Endothelial cell of umbilical vein (primary cell): ENCODE data around the gene DLGAP1. TPM values are rescaled to one million over a fixed set of nuclear protein-coding genes. Genes with fewer than 3 reads are reported as not detected.

Source experiments
- BruUV-seq: library from RNA; stranded (reverse); fragments of 400-500 nt; replicated peaks from 2 replicates; lab custom pipeline; 2021; lab: Mats Ljungman, UMichigan
- CTCF ChIA-PET: fragments of 300-600, 350-600 bp; sonication (Branson Sonifier 250); formaldehyde crosslinking; loops from one replicate; lab custom pipeline; 2021; ENCODE audit warnings: antibody characterized with exemption, inconsistent platforms; lab: Charles Lee
- POLR2A ChIA-PET: fragments of 300-600, 350-600 bp; sonication (Branson Sonifier 250); formaldehyde crosslinking; loops from one replicate; lab custom pipeline; 2021; ENCODE audit warnings: antibody characterized with exemption, inconsistent platforms; lab: Charles Lee
- DNase-seq: peaks from one replicate; pipeline ENCODE4 v3.0.0-alpha.2; 2011; ENCODE audit warnings: low read depth, low spot score
- FAIRE-seq: peaks from 2 replicates; lab custom pipeline; 2011; peaks lifted over from hg19 to GRCh38; lab: Jason Lieb, UNC
- H2AFZ ChIP-seq: 2 replicates; pipeline ENCODE4 v1.6.0; 2012; ENCODE audit warnings: low read depth, low read length, control low read depth, inconsistent platforms
- H3K27ac ChIP-seq: 2 replicates; pipeline ENCODE4 v1.5.1; 2011; ENCODE audit warnings: low read depth, mild to moderate bottlenecking, control low read depth, low read length, moderate library complexity; ENCODE audit not compliant: insufficient read depth
- H3K27me3 ChIP-seq, 2 experiments: 2 replicates each; pipeline versions ENCODE4 v1.6.0 to v1.6.1; 2011; ENCODE audit warnings: low read length in 2 of 2, mixed read lengths in 1 of 2; ENCODE audit not compliant: control insufficient read depth in 2 of 2, insufficient read depth in 2 of 2
- H3K36me3 ChIP-seq, 2 experiments: 2 replicates in 1 of 2; 3 replicates in 1 of 2; pipeline ENCODE4 v1.5.1; 2011; ENCODE audit warnings: low read length in 2 of 2, mild to moderate bottlenecking in 1 of 2, moderate library complexity in 1 of 2; ENCODE audit not compliant: control insufficient read depth in 2 of 2, insufficient read depth in 2 of 2; ENCODE audit errors: extremely low read depth in 1 of 2
- H3K4me1 ChIP-seq: 3 replicates; pipeline ENCODE4 v1.5.1; 2011; ENCODE audit warnings: mild to moderate bottlenecking, low read length; ENCODE audit not compliant: control insufficient read depth, insufficient read depth; ENCODE audit errors: extremely low read depth
- H3K4me2 ChIP-seq: 2 replicates; pipeline ENCODE4 v1.6.1; 2011; ENCODE audit warnings: low read length, control low read depth, mixed read lengths; ENCODE audit not compliant: insufficient read depth
- H3K4me3 ChIP-seq, 3 experiments: fragments of 200-600 bp in 1 of 3; sonication (generic), shearing (Covaris generic) in 1 of 3; replicated peaks in 1 of 3; 2 replicates each; pipeline ENCODE4 v1.5.1; 2011 to 2016; ENCODE audit warnings: control low read depth in 3 of 3, low read length in 3 of 3, mild to moderate bottlenecking in 2 of 3, inconsistent platforms in 1 of 3, low read depth in 1 of 3, moderate library complexity in 1 of 3; ENCODE audit not compliant: insufficient read depth in 1 of 3
- H3K79me2 ChIP-seq: 2 replicates; pipeline ENCODE4 v1.6.0; 2012; ENCODE audit warnings: low read length, inconsistent platforms; ENCODE audit not compliant: control insufficient read depth, insufficient read depth
- H3K9ac ChIP-seq: replicated peaks from 2 replicates; pipeline ENCODE3; 2011; ENCODE audit warnings: low read length, control low read depth; ENCODE audit not compliant: insufficient read depth; ENCODE audit errors: extremely low read depth
- H3K9me1 ChIP-seq: replicated peaks from 3 replicates; pipeline ENCODE4 v1.6.0; 2011; ENCODE audit warnings: mild to moderate bottlenecking, low read length; ENCODE audit not compliant: control insufficient read depth, insufficient read depth; ENCODE audit errors: extremely low read depth
- H3K9me3 ChIP-seq: replicated peaks from 2 replicates; pipeline ENCODE4 v1.5.1; 2012; ENCODE audit warnings: low read length, inconsistent platforms; ENCODE audit not compliant: control insufficient read depth, insufficient read depth
- H4K20me1 ChIP-seq: replicated peaks from 2 replicates; pipeline ENCODE3; 2011; ENCODE audit warnings: mild to moderate bottlenecking, low read length; ENCODE audit not compliant: control insufficient read depth, insufficient read depth; ENCODE audit errors: extremely low read depth
- CTCF ChIP-seq, 2 donors: IDR thresholded peaks; 1 replicate in 1 of 2; 2 replicates in 1 of 2; pipeline ENCODE4 v1.5.1; 2011; ENCODE audit warnings: low read length in 2 of 2, mild to moderate bottlenecking in 2 of 2, moderate library complexity in 2 of 2, control low read depth in 1 of 2, inconsistent platforms in 1 of 2, low read depth in 1 of 2; ENCODE audit not compliant: insufficient read depth in 1 of 2; ENCODE audit errors: extremely low read depth in 1 of 2
- EZH2 ChIP-seq: IDR thresholded peaks from 2 replicates; pipeline ENCODE4 v1.6.1; 2012; ENCODE audit warnings: borderline replicate concordance, low read depth, mild to moderate bottlenecking, moderate library complexity, low read length, inconsistent platforms; ENCODE audit not compliant: severe bottlenecking
- FOS ChIP-seq: IDR thresholded peaks from 2 replicates; pipeline ENCODE4 v1.6.1; 2011; ENCODE audit warnings: mild to moderate bottlenecking, low read length, moderate library complexity, borderline replicate concordance; ENCODE audit not compliant: insufficient read depth
- GATA2 ChIP-seq: IDR thresholded peaks from 2 replicates; pipeline ENCODE4 v1.7.0; 2011; ENCODE audit warnings: low read depth, mild to moderate bottlenecking, moderate library complexity, mixed read lengths, low read length; ENCODE audit not compliant: insufficient read length, insufficient read depth
- JUN ChIP-seq: IDR thresholded peaks from 2 replicates; pipeline ENCODE4 v1.6.1; 2011; ENCODE audit warnings: borderline replicate concordance, low read depth; ENCODE audit not compliant: insufficient read length, insufficient read depth
- MAX ChIP-seq: IDR thresholded peaks from 2 replicates; pipeline ENCODE4 v1.6.1; 2011; ENCODE audit not compliant: insufficient read depth, insufficient read length
- MYC ChIP-seq: IDR thresholded peaks from one replicate; pipeline ENCODE4 v1.6.1; 2011; ENCODE audit warnings: mild to moderate bottlenecking, low read depth, low read length
- POLR2A ChIP-seq: IDR thresholded peaks from 2 replicates; pipeline ENCODE4 v1.6.1; 2012; ENCODE audit warnings: low read depth, mild to moderate bottlenecking, control low read depth, low read length
- POLR2AphosphoS5 ChIP-seq: IDR thresholded peaks from 2 replicates; pipeline ENCODE4 v1.6.1; 2012; ENCODE audit warnings: low read depth, mild to moderate bottlenecking, control low read depth, low read length, moderate library complexity; ENCODE audit not compliant: insufficient read depth
- dilution Hi-C: fragments of 300-500 bp; cut with MboI; formaldehyde crosslinking; loops from one replicate; pipeline ENCODE4 v1.15.0; 2019; ENCODE audit warnings: low sequenced_read_pairs; ENCODE audit not compliant: extremely low pct_ligation_motif_present
- intact Hi-C: fragments of 100-400 bp; cut with micrococcal nuclease; formaldehyde crosslinking; loops from one replicate; pipeline ENCODE4 v1.10.0; 2022
- polyA plus RNA-seq, 4 experiments: library from polyadenylated mRNA; depleted of rRNA in 3 of 4; stranded (reverse) in 3 of 4; unstranded in 1 of 4; fragments of >200 nt; gene quantifications; 2 replicates each; pipeline versions ENCODE4 v1.2.1 to v1.2.3, GENCODE V29; 2011 to 2012; ENCODE audit warnings: missing spikeins in 1 of 4
- total RNA-seq: library from RNA; stranded (reverse); gene quantifications from 2 replicates; pipeline ENCODE4 v1.2.3, GENCODE V29; 2021

Gene DLGAP1
- total and polyA plus RNA-seq, 2 donors (not counting 3 experiments of a cell fraction or from before 2014, with no cell fraction given) = 0.04 TPM; not detected in 1

GRCh38 chr18:3771121-3771971 lies 683.8 kb downstream of the DLGAP1 start:
- peak overlapping the region; percentile 93 for H2AFZ ChIP-seq
- POLR2A ChIA-PET = interaction anchor here (0.7 to 1.5 kb wide), 5 partner anchors 21 to 323 kb away, joined by 3 to 8 read pairs (median 4); no protein-coding TSS in a partner anchor
- peak; percentile 70 for FAIRE-seq
- no peaks in the 10 kb centered on the region for H4K20me1 ChIP-seq
- intact Hi-C loops = loop anchor here (1.0 to 2.0 kb wide), 9 partner anchors 23 to 489 kb away; no protein-coding TSS in a partner anchor
- no peaks in the 10 kb centered on the region for H3K27me3 ChIP-seq
- H3K36me3 ChIP-seq = no peaks in the 10 kb centered on the region
- H3K79me2 ChIP-seq = no peaks in the 10 kb centered on the region
- dilution Hi-C loops = no loop called here
- peaks cover 40% of the 10 kb centered on the region for H3K4me1 ChIP-seq
- H3K9ac ChIP-seq = peak overlapping the region; percentile 54
- peak overlapping the region in 2 of 3 experiments; percentile 35 to 53 for H3K4me3 ChIP-seq
- CTCF ChIA-PET = interaction anchor here (0.7 to 7.3 kb wide), 59 partner anchors 9 to 494 kb away, joined by 3 to 256 read pairs (median 6); no protein-coding TSS in a partner anchor
- peak overlapping the region; percentile 85 for H3K4me2 ChIP-seq
- DNase-seq = peak; percentile 93
- H3K9me3 ChIP-seq = no peaks in the 10 kb centered on the region
- H3K27ac ChIP-seq = peak overlapping the region; percentile 37
- BruUV-seq = TSS peak; percentile 95
- H3K9me1 ChIP-seq = no peaks in the 10 kb centered on the region
- peak; percentile 57 for TF ChIP-seq POLR2AphosphoS5
- TF ChIP-seq MYC = no peak
- no peak for TF ChIP-seq EZH2
- no peak for TF ChIP-seq MAX
- no peak for TF ChIP-seq JUN
- peak; percentile 63 for TF ChIP-seq GATA2
- TF ChIP-seq CTCF (IDR thresholded peaks at IDR 0.05; ENCODE audit: extremely low read depth in 1 of 2, insufficient read depth in 1 of 2, low read depth in 1 of 2, low read length in 2 of 2) = peak; percentile 93 to 94
- no peak for TF ChIP-seq POLR2A
- TF ChIP-seq FOS = peak; percentile 29
